Activated gamma-delta T cell treated with anti-CD3 and anti-CD28 coated beads, Interleukin-2, amount 50 U/mL, for 16 hours (primary cell): ENCODE data around the gene RNF123.

Source experiments
- DNase-seq: peaks from one replicate; pipeline ENCODE4 v3.0.0-alpha.2; 2020; ENCODE audit warnings: low read depth

Gene RNF123

DNA sequence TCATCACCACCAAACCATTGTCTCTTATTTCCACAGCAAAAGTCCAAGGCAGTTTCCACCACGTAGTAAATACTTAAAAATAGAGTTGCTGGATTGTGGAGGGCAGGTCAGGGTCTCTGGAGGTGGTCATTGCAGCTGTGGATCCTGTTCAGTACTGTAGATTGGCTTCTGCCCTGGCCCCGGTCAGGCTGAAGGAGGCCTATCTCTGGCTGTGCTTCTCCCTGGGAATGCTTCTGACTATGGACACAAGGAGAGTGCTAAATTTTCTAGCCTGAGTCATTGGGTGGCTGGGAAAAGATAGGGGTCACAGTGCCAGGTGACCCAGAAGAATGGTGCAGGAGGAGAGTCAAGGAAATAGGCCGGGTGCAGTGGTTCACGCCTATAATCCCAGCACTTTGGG, 60.7 kb downstream of the RNF123 start:
- DNase-seq, result no peak

DNA sequence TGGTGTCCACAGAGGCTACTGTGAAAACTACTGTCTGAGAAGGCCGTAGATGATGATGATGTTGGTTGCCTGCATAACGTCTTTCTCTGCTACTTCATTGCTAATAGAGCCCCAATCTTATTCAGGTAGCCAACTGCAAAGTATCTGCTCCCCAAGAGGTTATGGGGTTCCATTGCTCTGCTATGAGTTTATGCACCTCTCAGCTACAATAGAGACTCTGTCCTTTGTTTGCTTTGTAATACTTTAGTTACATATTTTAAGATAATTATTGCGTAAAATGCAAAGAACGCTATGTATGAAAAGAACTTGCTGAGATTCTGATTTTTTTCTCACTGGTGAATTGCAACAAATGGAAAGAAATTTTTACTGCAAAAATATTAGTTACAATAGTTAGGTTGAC, 62.1 kb downstream of the RNF123 start:
- DNase-seq, result no peak

DNA sequence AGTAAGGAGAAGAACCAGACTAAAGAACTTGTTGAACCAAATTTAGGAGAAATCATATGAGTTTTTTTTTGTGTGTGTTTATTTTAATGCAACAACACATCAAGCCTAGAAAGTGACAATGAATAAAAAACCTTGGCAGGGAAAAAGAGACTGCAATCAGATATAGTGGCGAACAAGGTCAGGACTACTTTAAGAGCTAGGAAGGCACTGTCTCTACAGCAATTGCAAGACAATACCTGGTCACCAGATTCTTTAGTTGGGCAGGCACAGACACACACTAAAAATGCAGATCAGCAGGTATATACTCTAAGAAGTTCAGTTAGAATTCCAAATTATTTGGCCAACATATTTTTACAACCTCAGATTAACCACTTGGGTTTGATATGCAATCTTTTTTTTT, 65.2 kb downstream of the RNF123 start:
- DNase-seq, result no peak

DNA sequence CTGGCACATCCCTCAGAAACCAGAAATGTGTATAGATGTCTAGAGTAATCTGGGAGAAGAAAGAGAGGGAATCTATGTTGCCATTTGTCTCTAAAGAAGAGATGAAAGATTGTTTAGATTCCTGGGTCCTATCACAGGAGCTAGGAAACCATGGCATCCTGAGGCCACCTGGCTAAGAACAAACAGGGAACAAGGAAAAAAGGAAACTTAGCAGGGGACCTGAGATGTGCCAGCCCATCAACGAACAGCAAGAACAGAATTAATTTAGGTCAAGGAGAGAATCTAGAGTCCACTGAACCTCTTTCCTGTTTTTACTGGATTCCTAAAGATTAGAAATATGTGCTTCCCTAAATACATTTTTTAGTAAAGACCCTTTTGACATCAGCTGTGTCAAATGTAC, 66.7 kb downstream of the RNF123 start:
- DNase-seq, result no peak

DNA sequence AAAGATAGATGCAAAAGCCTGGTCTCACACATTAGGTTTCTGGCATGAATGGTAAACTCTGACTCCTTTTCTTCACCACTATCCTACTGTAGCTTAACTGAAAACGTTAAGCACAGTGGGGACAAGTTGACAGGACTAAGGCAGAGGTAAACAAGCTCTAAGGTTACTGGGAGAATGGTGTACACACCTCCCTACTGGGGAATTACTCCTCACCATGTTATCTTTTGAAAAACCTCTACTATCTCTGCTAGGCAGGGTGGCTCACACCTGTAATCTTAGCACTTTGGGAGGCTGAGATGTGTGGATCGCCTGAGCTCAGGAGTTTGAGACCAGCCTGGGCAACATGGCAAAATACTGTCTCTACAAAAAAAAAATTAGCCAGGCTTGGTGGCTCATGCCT, 67.8 kb downstream of the RNF123 start:
- no peak for DNase-seq

DNA sequence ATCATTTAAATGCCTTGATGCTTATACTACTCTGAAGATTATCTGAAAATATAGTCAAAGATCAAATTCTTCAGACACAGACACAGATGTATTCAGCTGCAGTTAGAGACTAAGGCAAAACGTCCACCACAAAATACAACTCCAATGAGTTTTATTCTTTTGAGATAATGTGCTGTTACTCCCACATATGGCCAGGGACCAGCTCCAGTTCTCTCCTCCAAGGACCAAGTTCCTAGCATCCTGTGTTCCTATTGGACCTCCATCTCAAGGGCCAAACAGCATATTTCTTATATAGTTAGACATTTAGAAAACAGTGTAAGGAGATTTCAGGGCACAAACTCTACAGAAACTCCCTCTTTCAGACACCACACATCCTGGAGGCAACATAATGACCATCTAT, 69.9 kb downstream of the RNF123 start:
- no peak for DNase-seq

DNA sequence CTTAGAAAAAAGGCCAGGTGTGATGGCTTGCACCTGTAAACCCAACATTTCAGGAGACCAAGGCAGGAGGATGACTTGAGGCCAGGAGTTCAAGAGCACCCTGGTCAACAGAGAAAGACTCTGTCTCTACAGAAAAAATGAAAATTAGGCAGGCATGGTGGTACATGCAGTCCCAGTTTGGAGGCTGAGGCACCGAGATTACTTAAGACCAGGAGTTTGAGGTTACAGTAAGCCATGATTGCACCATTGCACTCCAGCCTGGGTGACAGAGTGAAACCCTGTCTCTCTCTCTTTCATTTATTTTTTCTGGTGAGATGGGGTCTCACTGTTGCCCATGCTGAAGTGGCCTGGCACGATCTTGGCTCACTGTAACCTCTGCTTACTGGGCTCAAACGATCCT, 72.3 kb downstream of the RNF123 start:
- no peak for DNase-seq

DNA sequence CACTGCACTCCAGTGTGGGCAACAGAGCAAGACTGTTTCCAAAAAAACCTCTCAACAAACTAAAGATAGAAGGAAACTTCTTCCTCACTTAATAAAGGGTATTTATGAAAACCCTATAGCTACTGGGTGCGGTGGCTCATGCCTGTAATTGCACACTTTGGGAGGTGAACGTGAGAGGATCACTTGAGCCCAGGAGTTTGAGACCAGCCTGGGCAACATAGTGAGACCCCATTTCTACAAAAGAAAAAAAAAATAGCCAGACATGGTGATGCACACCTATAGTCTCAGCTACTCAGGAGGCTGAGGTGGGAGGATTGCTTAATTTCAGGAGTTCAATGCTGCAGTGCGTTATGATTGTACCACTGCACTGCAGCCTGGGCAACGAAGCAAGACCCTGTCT, 74.6 kb downstream of the RNF123 start:
- no peak for DNase-seq

DNA sequence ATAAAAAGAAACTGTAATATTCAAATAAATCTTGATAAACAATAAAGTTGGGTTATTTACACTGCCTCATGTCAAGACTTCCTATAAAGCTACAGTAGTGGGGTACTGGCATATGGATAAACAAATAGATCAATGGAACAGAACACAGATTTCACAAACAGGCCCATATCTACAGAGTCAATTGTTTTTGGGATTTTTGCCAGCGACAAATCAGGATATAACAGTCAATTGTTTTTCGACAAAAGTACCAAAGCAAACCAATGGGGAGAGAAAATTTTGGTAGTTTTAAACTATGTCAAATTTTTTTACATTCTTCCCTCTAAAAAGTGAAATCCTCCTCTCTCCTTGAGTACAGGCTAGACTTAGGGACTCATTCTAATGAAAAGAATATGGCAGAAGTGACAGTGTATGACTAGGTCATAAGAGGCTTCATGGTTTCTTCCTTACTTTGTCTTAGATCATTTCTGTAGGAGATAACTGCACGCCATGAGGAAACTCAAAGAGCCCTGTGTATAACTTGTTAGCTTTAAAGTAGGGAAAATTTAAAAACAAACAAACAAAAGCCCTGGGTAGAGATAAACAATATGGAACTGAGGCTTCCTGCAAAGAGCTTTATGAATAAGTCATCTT, 80.0 kb downstream of the RNF123 start:
- no peak for DNase-seq

DNA sequence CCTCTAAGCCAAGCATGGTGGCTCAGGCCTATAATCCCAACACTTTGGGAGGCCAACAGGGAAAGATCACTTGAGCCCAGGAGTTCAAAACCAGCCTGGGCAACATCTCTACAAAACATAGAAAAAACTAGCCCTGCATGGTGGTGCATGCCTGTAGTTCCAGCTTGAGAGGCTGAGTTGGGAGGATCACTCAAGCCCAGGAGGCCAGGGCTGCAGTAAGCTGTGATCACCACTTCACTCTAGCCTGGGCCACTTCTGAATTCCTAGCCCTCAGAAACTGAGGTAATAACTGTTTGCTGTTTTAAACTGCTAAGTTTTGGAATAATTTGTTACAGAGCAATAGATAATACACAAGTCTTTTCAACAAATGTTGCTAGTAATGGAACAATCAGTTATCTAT, 80.6 kb downstream of the RNF123 start:
- DNase-seq, result no peak
